HepG2 (cell line): ENCODE measurements around the gene CACNA1D. TPM values are rescaled to one million over a fixed set of nuclear protein-coding genes. Genes with fewer than 3 reads are reported as not detected.
A peak's percentile ranks its signal among the peaks of the same experiment; 100 is the strongest.

Source experiments
- ARHGAP35 ChIP-seq: sonication (generic); formaldehyde crosslinking; IDR thresholded peaks from 2 replicates; pipeline ENCODE4 v1.9.0; 2022; ENCODE audit warnings: mild to moderate bottlenecking, inconsistent platforms, moderate library complexity, missing genetic modification reagents, borderline replicate concordance
- ATRX ChIP-seq: sonication (generic); formaldehyde crosslinking; IDR thresholded peaks from 2 replicates; pipeline ENCODE4 v1.4.0; 2020; ENCODE audit warnings: missing genetic modification reagents, borderline replicate concordance
- CCDC6 ChIP-seq: sonication (generic); formaldehyde crosslinking; IDR thresholded peaks from 2 replicates; pipeline ENCODE4 v1.8.1; 2022; ENCODE audit warnings: mild to moderate bottlenecking, missing genetic modification reagents, moderate library complexity
- FOXK1 ChIP-seq: sonication (generic); formaldehyde crosslinking; IDR thresholded peaks from 2 replicates; pipeline ENCODE4 v1.4.0; 2020; ENCODE audit warnings: low read depth, missing genetic modification reagents, borderline replicate concordance
- KDM1A ChIP-seq: IDR thresholded peaks from 2 replicates; pipeline ENCODE4 v1.6.1; 2016; ENCODE audit warnings: missing compliant biosample characterization
- KDM5A ChIP-seq: fragments of 200-600 bp; sonication (generic); IDR thresholded peaks from 2 replicates; pipeline ENCODE4 v1.7.0; 2018; ENCODE audit warnings: antibody characterized with exemption, mild to moderate bottlenecking, low read length, borderline replicate concordance
- PHF5A ChIP-seq: IDR thresholded peaks from one replicate; pipeline ENCODE4 v1.6.1; 2018; ENCODE audit warnings: low read depth, missing genetic modification reagents; ENCODE audit not compliant: unreplicated experiment
- RAD21 ChIP-seq: fragments of 450-650 bp; formaldehyde crosslinking; IDR thresholded peaks from 2 replicates; pipeline ENCODE4 v1.5.0; 2020; ENCODE audit warnings: mild to moderate bottlenecking
- RORA ChIP-seq: sonication (generic); formaldehyde crosslinking; IDR thresholded peaks from 2 replicates; pipeline ENCODE4 v1.5.0; 2020; ENCODE audit warnings: mild to moderate bottlenecking, missing genetic modification reagents, moderate library complexity
- SKI ChIP-seq: fragments of 450-650 bp; IDR thresholded peaks from one replicate; pipeline ENCODE4 v1.6.1; 2018; ENCODE audit warnings: mild to moderate bottlenecking; ENCODE audit not compliant: partially characterized antibody
- SMAD3 ChIP-seq: sonication (generic); formaldehyde crosslinking; IDR thresholded peaks from 2 replicates; pipeline ENCODE4 v1.4.0; 2020; ENCODE audit warnings: missing genetic modification reagents
- STAG1 ChIP-seq: sonication (generic); formaldehyde crosslinking; IDR thresholded peaks from 2 replicates; pipeline ENCODE4 v1.4.0; 2020; ENCODE audit warnings: missing genetic modification reagents
- ZFYVE20 ChIP-seq: sonication (generic); formaldehyde crosslinking; IDR thresholded peaks from 2 replicates; pipeline ENCODE4 v1.8.0; 2023; ENCODE audit warnings: low read depth, mild to moderate bottlenecking, moderate library complexity, missing genetic modification reagents, borderline replicate concordance
- ZNF749 ChIP-seq: sonication (generic); formaldehyde crosslinking; IDR thresholded peaks from 2 replicates; pipeline ENCODE4 v1.8.0; 2022; ENCODE audit warnings: mild to moderate bottlenecking, missing genetic modification reagents, moderate library complexity, borderline replicate concordance
- polyA plus RNA-seq, 8 experiments: library from polyadenylated mRNA; depleted of rRNA in 3 of 8; stranded (reverse) in 7 of 8; unstranded in 1 of 8; fragments of >200 nt; fragmentation: Illumina TruSeq in 4 of 8; extraction: Trizol in 4 of 8; gene quantifications; 2 replicates each; pipeline versions ENCODE4 v1.2.1 to v1.2.3, GENCODE V29; 2011 to 2016; ENCODE audit warnings: low read depth in 4 of 8, missing spikeins in 1 of 8, mixed read lengths in 1 of 8; ENCODE audit not compliant: insufficient read depth in 1 of 8
- total RNA-seq, 5 experiments: library from RNA; depleted of rRNA; stranded (reverse); fragments of >200 nt; fragmentation: Illumina TruSeq; extraction: Trizol; gene quantifications; 2 replicates each; pipeline ENCODE4 v1.2.3, GENCODE V29; 2016; ENCODE audit warnings: low read depth in 1 of 5
- TF ChIP-seq, protein P1 (sequence below): sonication (generic); formaldehyde crosslinking; IDR thresholded peaks from 2 replicates; pipeline ENCODE4 v1.9.0; 2021; ENCODE audit warnings: missing genetic modification reagents, mild to moderate bottlenecking, borderline replicate concordance
- TF ChIP-seq, protein P2 (sequence below): sonication (generic); formaldehyde crosslinking; IDR thresholded peaks from 2 replicates; pipeline ENCODE4 v1.4.0; 2020; ENCODE audit warnings: mild to moderate bottlenecking, missing genetic modification reagents
- TF ChIP-seq, protein P3 (sequence below): IDR thresholded peaks from 2 replicates; pipeline ENCODE4 v1.6.1; 2012; ENCODE audit warnings: low read depth, low read length, improper control_type of control experiment
- TF ChIP-seq, protein P4 (sequence below): sonication (generic); formaldehyde crosslinking; IDR thresholded peaks from 2 replicates; pipeline ENCODE4 v1.8.1; 2022; ENCODE audit warnings: low read depth, mild to moderate bottlenecking, missing genetic modification reagents

Gene CACNA1D
- total and polyA plus RNA-seq, 2 of the 13 experiments (the other 11 are each of a cell fraction or from before 2014, with no cell fraction given) = 0.26 to 0.38 TPM

DNA sequence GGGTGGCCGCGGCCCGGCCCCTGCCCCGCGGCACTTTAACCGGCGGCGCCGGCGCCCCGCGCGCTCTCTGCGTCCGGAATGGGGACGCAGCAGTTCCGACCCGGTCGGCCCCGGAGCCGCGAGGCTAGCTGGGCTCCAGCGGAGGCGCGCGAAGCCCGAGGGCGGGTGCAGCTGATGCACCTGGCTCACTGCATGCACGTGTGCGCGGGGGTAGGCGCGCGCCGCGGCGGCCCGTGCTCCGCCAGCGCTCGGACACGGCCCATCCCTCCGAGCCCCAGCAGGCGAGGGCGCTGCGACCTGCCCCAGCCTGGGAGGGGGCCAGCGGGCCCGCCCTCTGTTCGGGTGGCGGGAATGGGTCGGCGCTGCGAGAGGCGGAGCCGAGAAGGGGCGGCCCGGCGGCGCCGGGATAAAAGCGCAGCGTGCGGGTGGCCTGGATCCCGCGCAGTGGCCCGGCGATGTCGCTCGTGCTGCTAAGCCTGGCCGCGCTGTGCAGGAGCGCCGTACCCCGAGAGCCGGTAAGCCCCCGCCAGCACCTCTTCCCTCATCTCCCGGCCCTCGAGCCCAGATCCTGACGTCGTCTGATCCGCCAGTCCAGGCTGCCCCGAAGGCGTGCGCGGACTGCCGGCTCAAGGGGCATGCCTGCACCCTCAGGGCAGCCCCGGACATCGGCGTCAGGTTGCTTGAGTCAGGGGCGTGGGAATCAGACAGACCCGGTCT lies 351.9 kb downstream of the CACNA1D start, which contains the start of the genes CHDH and IL17RB (continued):
- TF ChIP-seq, protein P1, sequence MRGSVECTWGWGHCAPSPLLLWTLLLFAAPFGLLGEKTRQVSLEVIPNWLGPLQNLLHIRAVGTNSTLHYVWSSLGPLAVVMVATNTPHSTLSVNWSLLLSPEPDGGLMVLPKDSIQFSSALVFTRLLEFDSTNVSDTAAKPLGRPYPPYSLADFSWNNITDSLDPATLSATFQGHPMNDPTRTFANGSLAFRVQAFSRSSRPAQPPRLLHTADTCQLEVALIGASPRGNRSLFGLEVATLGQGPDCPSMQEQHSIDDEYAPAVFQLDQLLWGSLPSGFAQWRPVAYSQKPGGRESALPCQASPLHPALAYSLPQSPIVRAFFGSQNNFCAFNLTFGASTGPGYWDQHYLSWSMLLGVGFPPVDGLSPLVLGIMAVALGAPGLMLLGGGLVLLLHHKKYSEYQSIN (CRISPR knock-in tag) = no peak
- TF ChIP-seq KDM5A = peak; percentile 2; the same call in 1 of the 2 replicates
- TF ChIP-seq RORA (CRISPR knock-in tag) = no peak
- no peak for TF ChIP-seq STAG1 (CRISPR knock-in tag)
- peak; percentile 86 for TF ChIP-seq ARHGAP35 (CRISPR knock-in tag)
- TF ChIP-seq, protein P2, sequence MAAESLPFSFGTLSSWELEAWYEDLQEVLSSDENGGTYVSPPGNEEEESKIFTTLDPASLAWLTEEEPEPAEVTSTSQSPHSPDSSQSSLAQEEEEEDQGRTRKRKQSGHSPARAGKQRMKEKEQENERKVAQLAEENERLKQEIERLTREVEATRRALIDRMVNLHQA = no peak
- TF ChIP-seq ATRX (CRISPR knock-in tag) = no peak
- TF ChIP-seq ZNF749 (CRISPR knock-in tag) = peak; percentile 90
- TF ChIP-seq CCDC6 (CRISPR knock-in tag) = peak; percentile 93
- TF ChIP-seq SMAD3 (CRISPR knock-in tag) = no peak
- TF ChIP-seq ZFYVE20 (CRISPR knock-in tag) = peak; percentile 75; the same call in 1 of the 2 replicates
- TF ChIP-seq, protein P3, sequence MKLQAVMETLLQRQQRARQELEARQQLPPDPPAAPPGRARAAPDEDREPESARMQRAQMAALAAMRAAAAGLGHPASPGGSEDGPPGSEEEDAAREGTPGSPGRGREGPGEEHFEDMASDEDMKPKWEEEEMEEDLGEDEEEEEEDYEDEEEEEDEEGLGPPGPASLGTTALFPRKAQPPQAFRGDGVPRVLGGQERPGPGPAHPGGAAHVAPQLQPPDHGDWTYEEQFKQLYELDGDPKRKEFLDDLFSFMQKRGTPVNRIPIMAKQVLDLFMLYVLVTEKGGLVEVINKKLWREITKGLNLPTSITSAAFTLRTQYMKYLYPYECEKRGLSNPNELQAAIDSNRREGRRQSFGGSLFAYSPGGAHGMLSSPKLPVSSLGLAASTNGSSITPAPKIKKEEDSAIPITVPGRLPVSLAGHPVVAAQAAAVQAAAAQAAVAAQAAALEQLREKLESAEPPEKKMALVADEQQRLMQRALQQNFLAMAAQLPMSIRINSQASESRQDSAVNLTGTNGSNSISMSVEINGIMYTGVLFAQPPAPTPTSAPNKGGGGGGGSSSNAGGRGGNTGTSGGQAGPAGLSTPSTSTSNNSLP = no peak
- TF ChIP-seq KDM1A (CRISPR knock-in tag) = no peak
- TF ChIP-seq SKI = peak; percentile 60
- peak; percentile 58 for TF ChIP-seq RAD21 (CRISPR knock-in tag)
- no peak for TF ChIP-seq PHF5A
- TF ChIP-seq FOXK1 (CRISPR knock-in tag) = no peak
- TF ChIP-seq, protein P4, sequence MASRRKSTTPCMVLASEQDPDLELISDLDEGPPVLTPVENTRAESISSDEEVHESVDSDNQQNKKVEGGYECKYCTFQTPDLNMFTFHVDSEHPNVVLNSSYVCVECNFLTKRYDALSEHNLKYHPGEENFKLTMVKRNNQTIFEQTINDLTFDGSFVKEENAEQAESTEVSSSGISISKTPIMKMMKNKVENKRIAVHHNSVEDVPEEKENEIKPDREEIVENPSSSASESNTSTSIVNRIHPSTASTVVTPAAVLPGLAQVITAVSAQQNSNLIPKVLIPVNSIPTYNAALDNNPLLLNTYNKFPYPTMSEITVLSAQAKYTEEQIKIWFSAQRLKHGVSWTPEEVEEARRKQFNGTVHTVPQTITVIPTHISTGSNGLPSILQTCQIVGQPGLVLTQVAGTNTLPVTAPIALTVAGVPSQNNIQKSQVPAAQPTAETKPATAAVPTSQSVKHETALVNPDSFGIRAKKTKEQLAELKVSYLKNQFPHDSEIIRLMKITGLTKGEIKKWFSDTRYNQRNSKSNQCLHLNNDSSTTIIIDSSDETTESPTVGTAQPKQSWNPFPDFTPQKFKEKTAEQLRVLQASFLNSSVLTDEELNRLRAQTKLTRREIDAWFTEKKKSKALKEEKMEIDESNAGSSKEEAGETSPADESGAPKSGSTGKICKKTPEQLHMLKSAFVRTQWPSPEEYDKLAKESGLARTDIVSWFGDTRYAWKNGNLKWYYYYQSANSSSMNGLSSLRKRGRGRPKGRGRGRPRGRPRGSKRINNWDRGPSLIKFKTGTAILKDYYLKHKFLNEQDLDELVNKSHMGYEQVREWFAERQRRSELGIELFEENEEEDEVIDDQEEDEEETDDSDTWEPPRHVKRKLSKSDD = no peak
